T-helper 17 cell (primary cell): ENCODE results near the gene HNRNPA0. TPM values are rescaled to one million over a fixed set of nuclear protein-coding genes. Genes with fewer than 3 reads are reported as not detected.
A peak's percentile ranks its signal among the peaks of the same experiment; 100 is the strongest.

Source experiments
- ATAC-seq: fragments of 150-1000 bp; cut with Tn5 transposase; 2 replicates; pipeline ENCODE4 v1.10.0; 2021; ENCODE audit warnings: mild to moderate bottlenecking, moderate library complexity
- DNase-seq, 3 donors: peaks; one replicate each; pipeline versions ENCODE4 v3.0.0 to v3.0.0-alpha.2; 2020 to 2021
- H3K9me3 ChIP-seq: one replicate; pipeline ENCODE4 v1.7.0; 2013; ENCODE audit warnings: low read length, mild to moderate bottlenecking; ENCODE audit not compliant: control insufficient read depth, poor library complexity, severe bottlenecking
- H3K27ac Mint-ChIP-seq: one replicate; pipeline ENCODE4 v1.8.0; 2022; ENCODE audit warnings: mild to moderate bottlenecking, moderate library complexity, mixed read lengths
- H3K27me3 Mint-ChIP-seq: one replicate; pipeline ENCODE4 v1.8.0; 2022; ENCODE audit warnings: mixed read lengths
- H3K36me3 Mint-ChIP-seq: one replicate; pipeline ENCODE4 v1.8.0; 2022; ENCODE audit warnings: low read depth, mixed read lengths
- H3K4me1 Mint-ChIP-seq: one replicate; pipeline ENCODE4 v1.8.0; 2022; ENCODE audit warnings: mild to moderate bottlenecking, mixed read lengths
- H3K4me3 Mint-ChIP-seq: one replicate; pipeline ENCODE4 v1.8.0; 2022; ENCODE audit warnings: mild to moderate bottlenecking, moderate library complexity, mixed read lengths
- total RNA-seq, 4 donors: library from RNA in 2 of 4; stranded (reverse) in 2 of 4; gene quantifications; one replicate each; pipeline ENCODE4 v1.2.3 and lab custom pipeline; 2022 to 2026

Gene HNRNPA0
- total RNA-seq, 2 donors from 2014 or later, result 37.6 to 38.4 TPM

GRCh38 chr5:137747848-137748247 lies 6.3 kb downstream of the HNRNPA0 start:
- H3K4me1 Mint-ChIP-seq, result peaks cover 24% of the 10 kb centered on the region
- H3K9me3 ChIP-seq, result no peaks in the 10 kb centered on the region
- no peak for ATAC-seq
- no peak overlapping the region for H3K4me3 Mint-ChIP-seq
- DNase-seq, result no peak
- peaks cover 2% of the 10 kb centered on the region for H3K36me3 Mint-ChIP-seq
- no peaks in the 10 kb centered on the region for H3K27me3 Mint-ChIP-seq
- no peak overlapping the region for H3K27ac Mint-ChIP-seq

- H3K4me3 Mint-ChIP-seq, result no peak overlapping the region
- ATAC-seq, result peak; percentile 90
- DNase-seq, result peak; percentile 23 to 49 (median 25)
- no peaks in the 10 kb centered on the region for H3K36me3 Mint-ChIP-seq
- H3K27me3 Mint-ChIP-seq, result no peaks in the 10 kb centered on the region
- no peaks in the 10 kb centered on the region for H3K9me3 ChIP-seq
- peaks cover 10% of the 10 kb centered on the region for H3K4me1 Mint-ChIP-seq
- H3K27ac Mint-ChIP-seq, result no peak overlapping the region
Observed at GRCh38 chr5:137743031-137743640, 11.0 kb downstream of the HNRNPA0 start.

DNA sequence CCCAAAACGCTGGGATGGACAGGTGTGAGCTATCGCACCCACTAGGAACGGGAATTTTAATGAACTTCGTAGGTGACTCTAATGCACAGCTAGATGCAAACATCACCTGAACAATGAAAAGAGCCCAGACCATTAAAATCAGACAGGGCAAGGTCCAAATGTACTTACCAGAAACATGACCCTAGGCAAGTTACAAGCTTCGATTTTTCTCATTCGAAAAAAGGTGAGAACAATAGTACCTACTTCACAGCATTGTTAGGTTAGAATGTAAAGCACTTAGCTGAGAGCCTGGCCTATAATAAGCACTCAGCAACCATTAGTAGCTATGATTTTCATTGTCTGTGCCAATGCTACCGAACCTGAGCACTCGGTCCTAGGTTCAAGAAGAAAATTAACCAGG lies 12.4 kb downstream of the HNRNPA0 start:
- Mint-ChIP-seq H3K36me3 (no peaks in the 10 kb centered on the region), H3K27me3 (no peaks in the 10 kb centered on the region), H3K4me3 (no peak overlapping the region), H3K27ac (no peak overlapping the region), H3K4me1 (peaks cover 10% of the 10 kb centered on the region)
- DNase-seq (no peak), ATAC-seq (no peak)
- no peaks in the 10 kb centered on the region for H3K9me3 ChIP-seq

DNA sequence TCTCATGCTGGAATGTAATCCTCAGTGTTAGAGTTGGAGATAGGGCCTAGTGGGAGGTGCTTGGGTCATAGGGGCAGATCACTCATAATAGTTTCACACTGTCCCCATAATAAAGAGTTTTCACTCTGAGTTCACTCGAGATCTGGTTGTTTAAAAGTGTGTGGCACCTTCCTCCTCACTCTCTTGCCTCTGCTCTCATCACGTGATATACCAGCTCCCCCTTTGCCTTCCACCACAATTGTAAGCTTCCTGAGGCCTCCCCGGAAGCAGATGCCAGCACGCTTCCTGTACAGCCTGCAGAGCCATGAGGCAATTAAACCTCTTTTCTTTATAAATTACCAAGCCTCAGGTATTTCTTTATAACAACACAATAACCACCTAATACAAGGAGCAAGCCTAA lies 14.4 kb downstream of the HNRNPA0 start:
- Mint-ChIP-seq H3K27me3 (no peaks in the 10 kb centered on the region), H3K36me3 (no peaks in the 10 kb centered on the region), H3K27ac (peak overlapping the region; percentile 45), H3K4me1 (peaks cover 10% of the 10 kb centered on the region), H3K4me3 (peak overlapping the region; percentile 2)
- no peaks in the 10 kb centered on the region for H3K9me3 ChIP-seq
- ATAC-seq, result no peak
- no peak for DNase-seq

DNA sequence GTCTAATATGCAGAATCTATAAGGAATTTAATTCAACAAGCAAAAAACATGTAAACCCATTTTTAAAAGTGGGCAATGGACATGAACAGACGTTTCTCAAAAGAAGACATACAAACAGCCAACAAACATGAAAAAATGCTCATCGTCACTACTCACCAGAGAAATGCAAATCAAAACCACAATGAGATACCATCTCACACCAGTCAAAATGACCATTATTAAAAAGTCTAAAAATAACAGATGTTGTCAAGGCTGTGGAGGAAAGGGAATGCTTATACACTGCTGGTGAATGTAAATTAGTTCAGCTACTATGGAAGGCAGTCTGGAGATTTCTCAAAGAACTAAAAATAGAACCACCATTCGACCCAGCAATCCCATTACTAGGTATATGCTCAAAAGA lies 15.2 kb downstream of the HNRNPA0 start:
- H3K27me3 Mint-ChIP-seq, result no peaks in the 10 kb centered on the region
- H3K36me3 Mint-ChIP-seq, result no peaks in the 10 kb centered on the region
- H3K9me3 ChIP-seq, result no peaks in the 10 kb centered on the region
- DNase-seq, result no peak
- no peak for ATAC-seq
- no peak overlapping the region for H3K4me3 Mint-ChIP-seq
- no peak overlapping the region for H3K27ac Mint-ChIP-seq
- peaks cover 10% of the 10 kb centered on the region for H3K4me1 Mint-ChIP-seq

DNA sequence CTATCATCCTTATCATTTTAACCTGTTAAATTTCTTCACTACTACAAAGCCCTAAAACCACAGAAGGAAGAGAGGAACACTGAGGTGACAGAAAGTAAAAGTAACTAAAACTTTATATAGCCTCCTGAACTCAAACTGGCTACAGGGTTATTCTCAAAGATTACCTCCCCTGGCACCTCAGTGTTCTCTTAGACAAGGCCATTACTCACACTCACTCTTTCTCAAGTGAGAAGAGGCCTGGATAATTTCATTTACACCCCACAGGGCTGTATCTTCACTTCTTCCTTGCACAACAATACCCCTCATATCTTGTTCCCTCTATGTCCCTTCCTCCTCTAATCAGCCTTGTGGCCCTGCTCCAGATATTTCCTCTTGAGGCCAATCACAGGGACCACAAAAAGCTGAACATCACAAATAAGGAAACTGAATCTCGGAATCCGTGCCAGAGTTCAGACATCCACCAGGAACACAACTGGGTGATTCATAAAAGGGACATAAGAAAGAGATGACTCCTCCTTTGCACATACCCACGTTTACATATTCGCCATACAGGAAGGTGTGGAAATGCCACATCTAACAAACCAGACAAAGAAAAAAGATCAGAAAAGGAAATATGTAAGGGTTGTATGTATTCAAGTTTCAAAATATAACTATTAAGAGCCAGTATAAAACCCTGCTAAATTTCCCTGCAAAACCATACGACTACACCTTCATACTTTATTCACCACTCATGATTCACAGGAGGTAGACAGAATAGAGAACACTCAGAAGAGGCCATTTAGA lies 16.6 kb downstream of the HNRNPA0 start:
- no peak overlapping the region for H3K27ac Mint-ChIP-seq
- ATAC-seq (peak; percentile 81), DNase-seq (no peak)
- no peaks in the 10 kb centered on the region for H3K36me3 Mint-ChIP-seq
- H3K4me1 Mint-ChIP-seq, result peaks cover 7% of the 10 kb centered on the region
- H3K9me3 ChIP-seq, result no peaks in the 10 kb centered on the region
- H3K4me3 Mint-ChIP-seq, result no peak overlapping the region
- H3K27me3 Mint-ChIP-seq, result peaks cover 5% of the 10 kb centered on the region

- Mint-ChIP-seq H3K27ac (no peak overlapping the region), H3K4me3 (no peak overlapping the region), H3K36me3 (peaks cover 2% of the 10 kb centered on the region), H3K4me1 (peaks cover 11% of the 10 kb centered on the region), H3K27me3 (peaks cover 5% of the 10 kb centered on the region)
- no peak for ATAC-seq
- DNase-seq, result no peak
- no peaks in the 10 kb centered on the region for H3K9me3 ChIP-seq
Observed at GRCh38 chr5:137736496-137736895, 17.7 kb downstream of the HNRNPA0 start.

DNA sequence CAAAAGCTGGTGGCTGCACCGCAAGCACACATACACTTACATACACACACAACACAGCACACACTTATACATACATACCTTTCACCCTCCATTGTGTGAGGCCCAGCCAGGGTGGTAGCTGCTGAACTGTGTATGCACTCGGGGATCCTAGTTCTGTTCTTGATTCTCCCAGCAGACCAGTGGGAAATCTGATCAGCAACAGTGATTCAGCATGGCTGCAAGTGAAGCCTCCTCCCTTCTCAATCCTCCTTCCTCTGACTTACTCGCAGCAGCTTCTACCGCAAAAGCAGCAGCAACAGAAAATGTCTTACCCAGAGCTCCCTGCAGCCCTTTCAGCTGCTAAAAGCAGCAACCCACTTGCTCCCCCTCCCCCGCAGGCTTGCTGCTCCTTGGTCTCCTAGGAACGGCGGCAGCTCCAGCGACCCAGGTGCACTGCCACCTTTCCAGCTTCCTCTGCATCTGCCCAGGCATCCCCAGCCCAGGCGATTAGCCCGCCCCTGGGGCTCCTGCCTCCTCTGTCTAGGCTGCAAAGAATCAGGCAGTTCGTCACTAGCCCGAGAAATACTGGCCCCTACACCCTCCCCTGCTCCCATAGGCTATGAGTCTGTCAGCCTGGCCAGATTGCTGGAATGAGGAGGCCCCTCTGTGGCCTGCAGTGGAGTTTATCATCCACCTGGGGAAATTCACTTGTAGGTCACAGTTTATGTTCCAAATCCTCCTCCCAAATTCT lies 18.4 kb downstream of the HNRNPA0 start, which contains the start of gene KLHL3:
Gene KLHL3, minus strand, starts transcription at position 535 of the 730 bp plus-strand sequence. Its CDS starts 443 bp downstream, at position 92.
- DNase-seq, result peak in 1 of 3 donors; percentile 10
- Mint-ChIP-seq H3K27me3 (peaks cover 5% of the 10 kb centered on the region), H3K27ac (no peak within 1 kb of the TSS), H3K4me1 (peaks cover 8% of the 10 kb centered on the region), H3K36me3 (peaks cover 2% of the 10 kb centered on the region), H3K4me3 (no peak within 1 kb of the TSS)
- ATAC-seq, result peak; percentile 47
- no peaks in the 10 kb centered on the region for H3K9me3 ChIP-seq

DNA sequence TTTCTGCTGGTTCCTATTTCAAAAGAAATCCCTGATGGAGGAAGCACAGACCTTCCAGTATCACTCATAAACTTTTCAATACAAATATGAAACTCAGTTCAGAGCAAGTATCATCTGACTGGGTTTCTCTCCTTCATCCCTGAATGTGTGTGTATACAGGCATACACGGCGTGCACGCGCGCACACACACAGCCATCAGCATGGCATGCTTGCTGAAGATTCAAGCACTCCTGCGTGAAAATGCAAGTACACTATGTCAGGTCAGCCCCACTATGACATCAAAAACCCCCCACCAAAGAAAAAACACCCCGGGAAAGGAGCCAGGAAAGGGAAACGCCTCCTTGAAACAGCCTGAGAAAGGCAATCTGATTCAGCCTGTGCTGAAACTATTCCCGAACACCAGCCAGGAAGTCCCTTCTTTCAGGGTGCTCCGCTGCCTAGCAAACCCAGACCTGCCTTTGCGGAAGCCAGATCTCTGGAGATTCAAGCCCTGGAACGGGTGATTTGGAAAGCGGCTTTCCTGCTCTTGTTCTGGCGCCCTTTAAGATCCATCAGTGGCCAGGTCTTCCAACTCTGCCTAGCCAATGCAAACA lies 19.1 kb downstream of the HNRNPA0 start:
- Mint-ChIP-seq H3K4me1 (peaks cover 8% of the 10 kb centered on the region), H3K4me3 (no peak overlapping the region), H3K27ac (no peak overlapping the region), H3K27me3 (peaks cover 5% of the 10 kb centered on the region), H3K36me3 (peaks cover 2% of the 10 kb centered on the region)
- DNase-seq, result peak in 2 of 3 donors; percentile 10 to 19
- peak; percentile 21 for ATAC-seq
- H3K9me3 ChIP-seq, result no peaks in the 10 kb centered on the region

DNA sequence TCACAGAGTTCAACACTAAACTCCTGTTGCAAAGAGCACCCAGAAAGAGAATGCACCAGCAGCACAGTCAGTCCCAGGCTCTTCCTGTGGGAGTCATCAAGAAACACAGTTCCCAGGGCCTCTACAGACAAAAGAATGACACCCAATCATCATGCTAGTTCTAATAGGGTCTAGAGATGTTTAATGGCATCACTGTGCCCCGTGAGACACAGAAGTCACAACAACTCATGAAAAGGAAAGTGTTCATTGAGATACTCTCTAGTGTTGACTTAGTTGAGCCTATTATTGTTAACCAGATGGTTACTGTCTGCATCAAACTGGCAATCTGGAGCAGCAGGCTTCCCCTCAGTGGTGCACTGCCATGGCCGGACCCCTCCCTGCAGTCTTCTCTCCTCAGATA lies 19.8 kb downstream of the HNRNPA0 start:
- Mint-ChIP-seq H3K4me1 (peaks cover 8% of the 10 kb centered on the region), H3K27ac (no peak overlapping the region), H3K36me3 (peaks cover 2% of the 10 kb centered on the region), H3K4me3 (no peak overlapping the region), H3K27me3 (peaks cover 5% of the 10 kb centered on the region)
- ATAC-seq, result no peak
- no peaks in the 10 kb centered on the region for H3K9me3 ChIP-seq
- no peak for DNase-seq

DNA sequence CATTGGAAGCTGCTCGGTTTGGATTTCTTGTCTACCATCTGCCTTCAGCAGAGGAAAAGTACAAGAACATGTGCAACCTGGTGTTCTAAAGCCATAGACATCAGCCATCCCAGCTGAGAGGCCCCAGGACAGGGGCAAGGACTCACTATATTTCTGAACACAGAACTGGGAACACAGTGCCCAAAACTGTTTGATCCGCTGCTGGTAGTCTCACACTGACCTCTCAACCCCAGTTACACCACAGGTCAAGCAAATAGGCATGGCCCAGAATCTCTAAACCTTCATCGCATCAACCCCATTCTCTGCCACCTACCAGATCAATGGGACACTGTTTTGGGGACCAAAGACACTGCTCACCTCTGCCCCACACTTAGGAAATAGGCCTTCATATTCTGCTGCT lies 20.2 kb downstream of the HNRNPA0 start:
- DNase-seq (no peak), ATAC-seq (no peak)
- H3K9me3 ChIP-seq, result no peaks in the 10 kb centered on the region
- peaks cover 7% of the 10 kb centered on the region for H3K4me1 Mint-ChIP-seq
- peaks cover 5% of the 10 kb centered on the region for H3K27me3 Mint-ChIP-seq
- no peak overlapping the region for H3K4me3 Mint-ChIP-seq
- H3K36me3 Mint-ChIP-seq, result peaks cover 2% of the 10 kb centered on the region
- no peak overlapping the region for H3K27ac Mint-ChIP-seq

- H3K27ac Mint-ChIP-seq, result no peak overlapping the region
- ATAC-seq (no peak), DNase-seq (no peak)
- no peak overlapping the region for H3K4me3 Mint-ChIP-seq
- H3K27me3 Mint-ChIP-seq, result peaks cover 5% of the 10 kb centered on the region
- H3K36me3 Mint-ChIP-seq, result peaks cover 2% of the 10 kb centered on the region
- H3K9me3 ChIP-seq, result no peaks in the 10 kb centered on the region
- H3K4me1 Mint-ChIP-seq, result peaks cover 3% of the 10 kb centered on the region
Observed at GRCh38 chr5:137733006-137733405, 21.2 kb downstream of the HNRNPA0 start.

GRCh38 chr5:137731176-137731575 lies 23.0 kb downstream of the HNRNPA0 start:
- Mint-ChIP-seq H3K36me3 (peaks cover 2% of the 10 kb centered on the region), H3K27ac (no peak overlapping the region)
- no peak for ATAC-seq

More at GRCh38 chr5:137731176-137731575, 23.0 kb downstream of the HNRNPA0 start:
- no peaks in the 10 kb centered on the region for H3K9me3 ChIP-seq
- no peak overlapping the region for H3K4me3 Mint-ChIP-seq
- peaks cover 3% of the 10 kb centered on the region for H3K4me1 Mint-ChIP-seq
- peaks cover 5% of the 10 kb centered on the region for H3K27me3 Mint-ChIP-seq
- DNase-seq, result no peak
